Measurements from ENCODE around the gene POF1B.
A peak's percentile ranks its signal among the peaks of the same experiment; 100 is the strongest.

POF1B gene

GRCh38 chrX:85379174-85379907, at the start of gene POF1B:
Gene POF1B (minus strand): TSS chrX:85379665. CDS start chrX:85379454, 211 bp downstream.
- peak within 1 kb of the TSS; percentile 75 to 83 for H3K9ac ChIP-seq (ENCODE audit: low read depth in 1 of 2, low read length in 2 of 2)
- no peaks in the 10 kb centered on the region for H3K9me3 ChIP-seq (ENCODE audit: control insufficient read depth in 2 of 2, low read length in 2 of 2)
- peak within 1 kb of the TSS; percentile 74 to 90 for H3K4me3 ChIP-seq (ENCODE audit: low read length in 2 of 2)
- peaks cover 0 to 8% of the 10 kb centered on the region in 2 donors for H3K4me1 ChIP-seq (ENCODE audit: control insufficient read depth in 2 of 2, insufficient read depth in 2 of 2, low read length in 2 of 2)
- H3K27ac ChIP-seq (ENCODE audit: low read depth in 2 of 2, low read length in 2 of 2), result peak within 1 kb of the TSS; percentile 91 to 93
- no peaks in the 10 kb centered on the region for H3K36me3 ChIP-seq (ENCODE audit: control insufficient read depth in 2 of 2, insufficient read depth in 2 of 2, low read length in 2 of 2)
- H3K27me3 ChIP-seq (ENCODE audit: control insufficient read depth in 2 of 2, insufficient read depth in 2 of 2, low read length in 2 of 2), result no peaks in the 10 kb centered on the region

GRCh38 chrX:85429066-85429465, 49.6 kb upstream of the POF1B start:
- no peaks in the 10 kb centered on the region for H3K36me3 ChIP-seq (ENCODE audit: control insufficient read depth in 2 of 2, insufficient read depth in 2 of 2, low read length in 2 of 2)
- no peak overlapping the region for H3K27ac ChIP-seq (ENCODE audit: low read depth in 2 of 2, low read length in 2 of 2)
- peaks cover 0 to 3% of the 10 kb centered on the region in 2 donors for H3K9me3 ChIP-seq (ENCODE audit: control insufficient read depth in 2 of 2, low read length in 2 of 2)
- no peak overlapping the region for H3K9ac ChIP-seq (ENCODE audit: low read depth in 1 of 2, low read length in 2 of 2)
- no peak overlapping the region for H3K4me3 ChIP-seq (ENCODE audit: low read length in 2 of 2)
- no peaks in the 10 kb centered on the region for H3K4me1 ChIP-seq (ENCODE audit: control insufficient read depth in 2 of 2, insufficient read depth in 2 of 2, low read length in 2 of 2)
- H3K27me3 ChIP-seq (ENCODE audit: control insufficient read depth in 2 of 2, insufficient read depth in 2 of 2, low read length in 2 of 2), result peaks cover 0 to 3% of the 10 kb centered on the region in 2 donors

DNA sequence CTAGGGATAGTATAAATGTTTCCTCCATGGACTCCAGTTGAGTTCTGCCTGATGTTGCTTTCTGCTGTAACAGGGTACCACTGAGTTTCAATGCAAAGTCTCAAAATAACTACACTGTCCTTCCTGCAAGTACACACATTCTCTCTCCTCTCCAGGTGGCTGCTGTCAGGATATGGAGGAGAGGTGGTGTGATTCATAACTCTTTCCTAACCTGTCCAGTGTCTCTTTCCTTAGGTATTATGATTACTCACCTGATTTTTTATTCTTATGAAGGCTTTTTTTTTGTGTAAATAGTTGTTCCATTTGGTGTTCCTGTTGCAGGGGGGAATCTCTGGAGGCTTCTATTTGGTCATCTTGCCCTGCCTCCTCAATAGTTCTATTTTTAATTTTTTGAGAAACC, 39.8 kb upstream of the POF1B start:
- no peaks in the 10 kb centered on the region for H3K27me3 ChIP-seq (ENCODE audit: control insufficient read depth in 2 of 2, insufficient read depth in 2 of 2, low read length in 2 of 2)
- no peak overlapping the region for H3K27ac ChIP-seq (ENCODE audit: low read depth in 2 of 2, low read length in 2 of 2)
- no peaks in the 10 kb centered on the region for H3K36me3 ChIP-seq (ENCODE audit: control insufficient read depth in 2 of 2, insufficient read depth in 2 of 2, low read length in 2 of 2)
- no peaks in the 10 kb centered on the region for H3K4me1 ChIP-seq (ENCODE audit: control insufficient read depth in 2 of 2, insufficient read depth in 2 of 2, low read length in 2 of 2)
- no peaks in the 10 kb centered on the region for H3K9me3 ChIP-seq (ENCODE audit: control insufficient read depth in 2 of 2, low read length in 2 of 2)
- no peak overlapping the region for H3K4me3 ChIP-seq (ENCODE audit: low read length in 2 of 2)
- H3K9ac ChIP-seq (ENCODE audit: low read depth in 1 of 2, low read length in 2 of 2), result no peak overlapping the region

DNA sequence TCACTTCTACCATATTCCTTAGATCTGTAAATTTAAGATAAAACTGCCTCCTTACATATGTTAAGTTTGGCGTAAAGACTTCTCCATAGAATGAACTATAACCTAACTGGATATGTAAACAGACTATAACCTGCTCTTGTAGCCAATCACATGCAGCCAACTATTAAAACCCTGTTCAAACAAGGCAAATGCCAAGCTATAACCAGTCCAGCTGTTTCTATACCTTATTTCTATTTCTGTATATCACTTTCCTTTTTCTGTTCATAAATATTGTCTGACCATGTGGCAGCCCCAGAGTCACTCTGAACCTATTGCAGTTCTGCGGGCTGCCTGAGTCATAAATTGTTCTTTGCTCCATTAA, 12.4 kb upstream of the POF1B start:
- no peaks in the 10 kb centered on the region for H3K9me3 ChIP-seq (ENCODE audit: control insufficient read depth in 2 of 2, low read length in 2 of 2)
- peak overlapping the region in 1 of 2 donors; percentile 41 for H3K4me3 ChIP-seq (ENCODE audit: low read length in 2 of 2)
- H3K27ac ChIP-seq (ENCODE audit: low read depth in 2 of 2, low read length in 2 of 2), result peak overlapping the region in 1 of 2 donors; percentile 10
- no peaks in the 10 kb centered on the region for H3K27me3 ChIP-seq (ENCODE audit: control insufficient read depth in 2 of 2, insufficient read depth in 2 of 2, low read length in 2 of 2)
- no peaks in the 10 kb centered on the region for H3K36me3 ChIP-seq (ENCODE audit: control insufficient read depth in 2 of 2, insufficient read depth in 2 of 2, low read length in 2 of 2)
- no peak overlapping the region for H3K9ac ChIP-seq (ENCODE audit: low read depth in 1 of 2, low read length in 2 of 2)
- no peaks in the 10 kb centered on the region for H3K4me1 ChIP-seq (ENCODE audit: control insufficient read depth in 2 of 2, insufficient read depth in 2 of 2, low read length in 2 of 2)

DNA sequence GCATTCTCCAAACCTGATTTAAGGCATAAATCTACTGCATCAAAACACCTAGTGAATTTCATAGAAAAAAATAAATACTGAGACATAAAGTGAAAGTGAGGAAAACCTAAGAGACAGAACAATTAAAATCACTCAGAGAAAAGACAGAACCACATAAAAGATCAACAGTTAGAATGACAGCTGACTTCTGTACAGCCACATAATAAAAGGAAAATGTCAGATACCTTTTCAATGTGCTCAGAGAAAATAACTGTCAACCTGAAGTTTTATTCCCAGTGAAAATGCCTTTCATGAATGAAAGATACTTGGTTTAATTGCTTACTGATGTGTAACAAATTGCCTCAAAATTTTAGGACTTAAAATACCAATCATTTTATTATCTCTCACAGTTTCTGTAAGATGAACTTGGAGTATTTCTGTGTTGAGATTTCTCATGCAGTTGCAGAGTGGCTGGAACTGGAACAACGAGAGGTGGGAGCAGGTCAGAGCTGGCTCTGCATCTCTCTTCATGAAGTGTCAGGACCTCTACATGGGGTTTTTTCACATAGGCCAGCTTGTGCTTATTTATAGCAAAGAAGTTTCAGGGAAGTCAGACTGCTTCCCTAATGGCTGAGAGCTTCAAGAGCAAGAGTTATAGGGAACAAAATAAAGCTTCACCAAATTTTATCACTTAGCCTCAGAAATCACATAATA, 11.9 kb upstream of the POF1B start:
- Histone ChIP-seq H3K36me3 (ENCODE audit: control insufficient read depth in 2 of 2, insufficient read depth in 2 of 2, low read length in 2 of 2) (no peaks in the 10 kb centered on the region), H3K4me3 (ENCODE audit: low read length in 2 of 2) (peak overlapping the region in 1 of 2 donors; percentile 41), H3K27ac (ENCODE audit: low read depth in 2 of 2, low read length in 2 of 2) (peak overlapping the region in 1 of 2 donors; percentile 10), H3K4me1 (ENCODE audit: control insufficient read depth in 2 of 2, insufficient read depth in 2 of 2, low read length in 2 of 2) (no peaks in the 10 kb centered on the region), H3K27me3 (ENCODE audit: control insufficient read depth in 2 of 2, insufficient read depth in 2 of 2, low read length in 2 of 2) (no peaks in the 10 kb centered on the region), H3K9ac (ENCODE audit: low read depth in 1 of 2, low read length in 2 of 2) (no peak overlapping the region), H3K9me3 (ENCODE audit: control insufficient read depth in 2 of 2, low read length in 2 of 2) (no peaks in the 10 kb centered on the region)

GRCh38 chrX:85381602-85382001, 2.1 kb upstream of the POF1B start:
- Histone ChIP-seq H3K27ac (ENCODE audit: low read depth in 2 of 2, low read length in 2 of 2) (no peak overlapping the region), H3K27me3 (ENCODE audit: control insufficient read depth in 2 of 2, insufficient read depth in 2 of 2, low read length in 2 of 2) (no peaks in the 10 kb centered on the region), H3K4me1 (ENCODE audit: control insufficient read depth in 2 of 2, insufficient read depth in 2 of 2, low read length in 2 of 2) (peaks cover 0 to 8% of the 10 kb centered on the region in 2 donors), H3K9ac (ENCODE audit: low read depth in 1 of 2, low read length in 2 of 2) (no peak overlapping the region), H3K36me3 (ENCODE audit: control insufficient read depth in 2 of 2, insufficient read depth in 2 of 2, low read length in 2 of 2) (no peaks in the 10 kb centered on the region), H3K9me3 (ENCODE audit: control insufficient read depth in 2 of 2, low read length in 2 of 2) (no peaks in the 10 kb centered on the region), H3K4me3 (ENCODE audit: low read length in 2 of 2) (no peak overlapping the region)

DNA sequence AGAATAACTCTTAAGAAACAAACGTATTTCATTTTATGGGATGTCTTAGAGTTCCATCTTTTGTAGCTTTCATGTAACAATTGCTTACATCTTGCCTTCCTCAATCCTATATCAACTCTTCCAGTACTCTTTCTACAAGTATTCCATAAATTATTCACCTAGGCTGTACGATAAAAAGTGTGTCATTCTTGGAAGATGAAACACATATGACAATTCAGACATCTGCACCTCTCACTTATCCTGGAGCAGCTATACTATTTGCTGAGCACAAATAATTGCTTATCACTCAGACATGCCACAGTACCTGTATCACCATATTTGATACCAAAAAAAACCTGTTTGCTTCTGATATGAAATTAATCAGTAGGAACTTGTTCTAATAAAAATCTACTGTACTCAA, 1.0 kb downstream of the POF1B start:
- Histone ChIP-seq H3K4me3 (ENCODE audit: low read length in 2 of 2) (peak overlapping the region; percentile 74 to 90), H3K4me1 (ENCODE audit: control insufficient read depth in 2 of 2, insufficient read depth in 2 of 2, low read length in 2 of 2) (peaks cover 0 to 11% of the 10 kb centered on the region in 2 donors), H3K36me3 (ENCODE audit: control insufficient read depth in 2 of 2, insufficient read depth in 2 of 2, low read length in 2 of 2) (peaks cover 2 to 3% of the 10 kb centered on the region in 2 donors), H3K9ac (ENCODE audit: low read depth in 1 of 2, low read length in 2 of 2) (peak overlapping the region; percentile 75 to 83), H3K27me3 (ENCODE audit: control insufficient read depth in 2 of 2, insufficient read depth in 2 of 2, low read length in 2 of 2) (no peaks in the 10 kb centered on the region), H3K9me3 (ENCODE audit: control insufficient read depth in 2 of 2, low read length in 2 of 2) (no peaks in the 10 kb centered on the region), H3K27ac (ENCODE audit: low read depth in 2 of 2, low read length in 2 of 2) (peak overlapping the region; percentile 91 to 93)

DNA sequence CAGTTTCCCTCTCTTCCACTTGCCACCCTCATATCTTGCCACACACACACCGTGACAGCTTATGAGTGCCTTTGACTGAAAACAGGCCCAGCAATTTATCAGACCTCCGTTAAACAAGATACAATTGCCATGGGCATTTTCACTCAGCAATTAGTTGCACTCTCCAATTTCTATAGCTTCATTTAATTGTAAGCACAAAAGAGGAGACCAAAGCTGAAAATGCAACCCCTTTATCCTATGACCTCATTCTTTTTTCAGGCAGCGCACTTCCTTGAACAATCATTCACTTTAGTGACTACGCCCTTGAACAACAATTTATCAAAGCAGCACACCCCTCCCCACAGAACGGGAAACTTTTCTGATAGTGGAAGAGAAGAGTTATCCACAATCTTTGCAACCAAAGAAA, 4.1 kb downstream of the POF1B start:
- H3K4me3 ChIP-seq (ENCODE audit: low read length in 2 of 2), result peak overlapping the region; percentile 74 to 90
- no peaks in the 10 kb centered on the region for H3K9me3 ChIP-seq (ENCODE audit: control insufficient read depth in 2 of 2, low read length in 2 of 2)
- H3K27ac ChIP-seq (ENCODE audit: low read depth in 2 of 2, low read length in 2 of 2), result peak overlapping the region; percentile 82 to 85
- peaks cover 0 to 10% of the 10 kb centered on the region in 2 donors for H3K4me1 ChIP-seq (ENCODE audit: control insufficient read depth in 2 of 2, insufficient read depth in 2 of 2, low read length in 2 of 2)
- H3K27me3 ChIP-seq (ENCODE audit: control insufficient read depth in 2 of 2, insufficient read depth in 2 of 2, low read length in 2 of 2), result no peaks in the 10 kb centered on the region
- peaks cover 8 to 11% of the 10 kb centered on the region in 2 donors for H3K36me3 ChIP-seq (ENCODE audit: control insufficient read depth in 2 of 2, insufficient read depth in 2 of 2, low read length in 2 of 2)
- H3K9ac ChIP-seq (ENCODE audit: low read depth in 1 of 2, low read length in 2 of 2), result peak overlapping the region; percentile 74 to 75

GRCh38 chrX:85365370-85365995, 14.0 kb downstream of the POF1B start:
- H3K27me3 ChIP-seq (ENCODE audit: control insufficient read depth in 2 of 2, insufficient read depth in 2 of 2, low read length in 2 of 2), result no peaks in the 10 kb centered on the region
- peaks cover 4 to 17% of the 10 kb centered on the region in 2 donors for H3K36me3 ChIP-seq (ENCODE audit: control insufficient read depth in 2 of 2, insufficient read depth in 2 of 2, low read length in 2 of 2)
- no peaks in the 10 kb centered on the region for H3K9me3 ChIP-seq (ENCODE audit: control insufficient read depth in 2 of 2, low read length in 2 of 2)
- H3K4me1 ChIP-seq (ENCODE audit: control insufficient read depth in 2 of 2, insufficient read depth in 2 of 2, low read length in 2 of 2), result peaks cover 0 to 7% of the 10 kb centered on the region in 2 donors
- H3K4me3 ChIP-seq (ENCODE audit: low read length in 2 of 2), result no peak overlapping the region
- no peak overlapping the region for H3K27ac ChIP-seq (ENCODE audit: low read depth in 2 of 2, low read length in 2 of 2)
- H3K9ac ChIP-seq (ENCODE audit: low read depth in 1 of 2, low read length in 2 of 2), result no peak overlapping the region

- Histone ChIP-seq H3K4me1 (ENCODE audit: control insufficient read depth in 2 of 2, insufficient read depth in 2 of 2, low read length in 2 of 2) (peaks cover 4 to 17% of the 10 kb centered on the region in 2 donors), H3K4me3 (ENCODE audit: low read length in 2 of 2) (no peak overlapping the region), H3K9ac (ENCODE audit: low read depth in 1 of 2, low read length in 2 of 2) (no peak overlapping the region), H3K27ac (ENCODE audit: low read depth in 2 of 2, low read length in 2 of 2) (peak overlapping the region; percentile 38 to 65), H3K36me3 (ENCODE audit: control insufficient read depth in 2 of 2, insufficient read depth in 2 of 2, low read length in 2 of 2) (peaks cover 2 to 8% of the 10 kb centered on the region in 2 donors), H3K27me3 (ENCODE audit: control insufficient read depth in 2 of 2, insufficient read depth in 2 of 2, low read length in 2 of 2) (no peaks in the 10 kb centered on the region), H3K9me3 (ENCODE audit: control insufficient read depth in 2 of 2, low read length in 2 of 2) (no peaks in the 10 kb centered on the region)
These were observed 20.4 kb downstream of the POF1B start for GRCh38 chrX:85359051-85359450.
